GM12878 (cell line): ENCODE results near the gene CSH2. TPM values are rescaled to one million over a fixed set of nuclear protein-coding genes. Genes with fewer than 3 reads are reported as not detected.
A peak's percentile ranks its signal among the peaks of the same experiment; 100 is the strongest.

Source experiments
- FOXK2 ChIP-seq: fragments of 450-650 bp; IDR thresholded peaks from 2 replicates; pipeline ENCODE4 v1.6.1; 2017; ENCODE audit warnings: mild to moderate bottlenecking, moderate library complexity
- HDAC2 ChIP-seq: fragments of 200-600 bp; sonication (generic); IDR thresholded peaks from 2 replicates; pipeline ENCODE4 v1.6.1; 2017
- MYC ChIP-seq: IDR thresholded peaks from 2 replicates; pipeline ENCODE4 v1.6.1; 2011; ENCODE audit warnings: mild to moderate bottlenecking, low read length, moderate library complexity, inconsistent platforms; ENCODE audit not compliant: insufficient read depth, insufficient replicate concordance, insufficient read length, severe bottlenecking
- PML ChIP-seq: IDR thresholded peaks from 2 replicates; pipeline ENCODE4 v1.6.1; 2012; ENCODE audit warnings: low read length, inconsistent platforms
- POLR2AphosphoS2 ChIP-seq: IDR thresholded peaks from 2 replicates; pipeline ENCODE4 v1.6.1; 2011; ENCODE audit warnings: low read depth, mild to moderate bottlenecking, low read length, improper control_type of control experiment, moderate library complexity
- POLR2AphosphoS5 ChIP-seq: IDR thresholded peaks from 2 replicates; pipeline ENCODE4 v1.6.1; 2011; ENCODE audit warnings: mild to moderate bottlenecking, low read length, inconsistent platforms
- SMARCA5 ChIP-seq: fragments of 450-650 bp; IDR thresholded peaks from 2 replicates; pipeline ENCODE4 v1.6.1; 2017; ENCODE audit warnings: mild to moderate bottlenecking
- YY1 ChIP-seq: IDR thresholded peaks from 2 replicates; pipeline ENCODE4 v1.6.1; 2011; ENCODE audit warnings: low read depth, mild to moderate bottlenecking, low read length
- ZZZ3 ChIP-seq: IDR thresholded peaks from 2 replicates; pipeline ENCODE4 v1.6.1; 2011; ENCODE audit warnings: low read depth; ENCODE audit not compliant: control insufficient read depth, insufficient read length
- polyA plus RNA-seq, 11 experiments: library from polyadenylated mRNA; depleted of rRNA in 4 of 11; unstranded in 6 of 11; stranded (reverse) in 5 of 11; fragments of >200 nt; fragmentation: Nextera tagmentation in 4 of 11; fragmentation: Illumina TruSeq in 1 of 11; extraction: Ambion mirVana in 4 of 11; extraction: Trizol in 1 of 11; gene quantifications; 1 replicate in 1 of 11; 2 replicates in 10 of 11; pipeline versions ENCODE4 v1.2.1 to v1.2.3, GENCODE V29; 2011 to 2016; ENCODE audit warnings: inconsistent platforms in 2 of 11, missing spikeins in 2 of 11, low read depth in 1 of 11
- total RNA-seq, 4 experiments: library from RNA; depleted of rRNA in 3 of 4; stranded (reverse); fragments of >200 nt in 3 of 4; fragmentation: Illumina TruSeq in 1 of 4; extraction: Trizol in 1 of 4; gene quantifications; 2 replicates each; pipeline versions ENCODE4 v1.2.1 to v1.2.3, GENCODE V29; 2013 to 2021
- TF ChIP-seq, protein P1 (sequence below): fragments of 450-650 bp; formaldehyde crosslinking; IDR thresholded peaks from 2 replicates; pipeline ENCODE4 v1.5.0; 2022; ENCODE audit warnings: mild to moderate bottlenecking, missing genetic modification characterization
- TF ChIP-seq, protein P2 (sequence below): fragments of 450-650 bp; IDR thresholded peaks from 2 replicates; pipeline ENCODE4 v1.6.1; 2017; ENCODE audit warnings: mild to moderate bottlenecking
- TF ChIP-seq, protein P3 (sequence below): fragments of 450-650 bp; conservative IDR thresholded peaks from 2 replicates; pipeline ENCODE4 v1.6.1; 2017; ENCODE audit warnings: mild to moderate bottlenecking, moderate library complexity
- TF ChIP-seq, protein P4 (sequence below): fragments of 450-650 bp; formaldehyde crosslinking; IDR thresholded peaks from 2 replicates; pipeline ENCODE4 v1.4.0; 2022; ENCODE audit warnings: mild to moderate bottlenecking, moderate library complexity

CSH2 gene
- total and polyA plus RNA-seq, 10 of the 15 experiments (the other 5 are each of a cell fraction or from before 2014, with no cell fraction given): not detected

DNA sequence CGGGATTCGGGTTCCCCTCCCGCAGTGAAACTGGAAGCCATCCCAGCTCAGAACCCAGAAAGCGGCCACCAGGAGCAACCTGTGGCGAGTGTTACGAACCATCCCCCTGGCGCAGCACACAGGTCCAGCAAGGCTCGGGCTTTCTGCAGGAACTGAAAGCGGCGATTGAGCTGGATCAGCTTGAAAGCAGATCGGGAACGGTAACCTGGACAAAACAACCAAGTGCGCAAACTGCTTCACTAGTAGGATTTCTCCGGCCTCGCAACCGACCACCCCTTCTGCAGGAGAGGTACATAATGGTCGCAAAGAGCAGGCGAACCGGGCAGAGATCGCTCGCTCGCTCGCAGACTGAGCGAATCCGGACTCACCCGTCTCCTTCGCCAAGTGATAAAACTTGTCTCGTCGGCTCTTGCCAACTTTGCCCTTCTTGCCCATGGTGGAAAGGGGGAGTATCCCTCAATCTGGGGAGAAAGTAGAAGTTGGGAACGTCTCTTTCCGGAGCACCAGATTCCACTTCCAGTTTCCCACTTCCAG lies 46.9 kb downstream of the CSH2 start (continued):
- TF ChIP-seq, protein P1, sequence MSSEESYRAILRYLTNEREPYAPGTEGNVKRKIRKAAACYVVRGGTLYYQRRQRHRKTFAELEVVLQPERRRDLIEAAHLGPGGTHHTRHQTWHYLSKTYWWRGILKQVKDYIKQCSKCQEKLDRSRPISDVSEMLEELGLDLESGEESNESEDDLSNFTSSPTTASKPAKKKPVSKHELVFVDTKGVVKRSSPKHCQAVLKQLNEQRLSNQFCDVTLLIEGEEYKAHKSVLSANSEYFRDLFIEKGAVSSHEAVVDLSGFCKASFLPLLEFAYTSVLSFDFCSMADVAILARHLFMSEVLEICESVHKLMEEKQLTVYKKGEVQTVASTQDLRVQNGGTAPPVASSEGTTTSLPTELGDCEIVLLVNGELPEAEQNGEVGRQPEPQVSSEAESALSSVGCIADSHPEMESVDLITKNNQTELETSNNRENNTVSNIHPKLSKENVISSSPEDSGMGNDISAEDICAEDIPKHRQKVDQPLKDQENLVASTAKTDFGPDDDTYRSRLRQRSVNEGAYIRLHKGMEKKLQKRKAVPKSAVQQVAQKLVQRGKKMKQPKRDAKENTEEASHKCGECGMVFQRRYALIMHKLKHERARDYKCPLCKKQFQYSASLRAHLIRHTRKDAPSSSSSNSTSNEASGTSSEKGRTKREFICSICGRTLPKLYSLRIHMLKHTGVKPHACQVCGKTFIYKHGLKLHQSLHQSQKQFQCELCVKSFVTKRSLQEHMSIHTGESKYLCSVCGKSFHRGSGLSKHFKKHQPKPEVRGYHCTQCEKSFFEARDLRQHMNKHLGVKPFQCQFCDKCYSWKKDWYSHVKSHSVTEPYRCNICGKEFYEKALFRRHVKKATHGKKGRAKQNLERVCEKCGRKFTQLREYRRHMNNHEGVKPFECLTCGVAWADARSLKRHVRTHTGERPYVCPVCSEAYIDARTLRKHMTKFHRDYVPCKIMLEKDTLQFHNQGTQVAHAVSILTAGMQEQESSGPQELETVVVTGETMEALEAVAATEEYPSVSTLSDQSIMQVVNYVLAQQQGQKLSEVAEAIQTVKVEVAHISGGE (CRISPR knock-in tag): no peak
- TF ChIP-seq ZZZ3 (no peak), PML (no peak), POLR2AphosphoS2 (0 out of 2 replicates have a peak, but pooled peaks have one; percentile 6), POLR2AphosphoS5 (no peak), FOXK2 (no peak), MYC (peak; percentile 28), SMARCA5 (no peak), YY1 (no peak), HDAC2 (no peak)
- TF ChIP-seq, protein P2, sequence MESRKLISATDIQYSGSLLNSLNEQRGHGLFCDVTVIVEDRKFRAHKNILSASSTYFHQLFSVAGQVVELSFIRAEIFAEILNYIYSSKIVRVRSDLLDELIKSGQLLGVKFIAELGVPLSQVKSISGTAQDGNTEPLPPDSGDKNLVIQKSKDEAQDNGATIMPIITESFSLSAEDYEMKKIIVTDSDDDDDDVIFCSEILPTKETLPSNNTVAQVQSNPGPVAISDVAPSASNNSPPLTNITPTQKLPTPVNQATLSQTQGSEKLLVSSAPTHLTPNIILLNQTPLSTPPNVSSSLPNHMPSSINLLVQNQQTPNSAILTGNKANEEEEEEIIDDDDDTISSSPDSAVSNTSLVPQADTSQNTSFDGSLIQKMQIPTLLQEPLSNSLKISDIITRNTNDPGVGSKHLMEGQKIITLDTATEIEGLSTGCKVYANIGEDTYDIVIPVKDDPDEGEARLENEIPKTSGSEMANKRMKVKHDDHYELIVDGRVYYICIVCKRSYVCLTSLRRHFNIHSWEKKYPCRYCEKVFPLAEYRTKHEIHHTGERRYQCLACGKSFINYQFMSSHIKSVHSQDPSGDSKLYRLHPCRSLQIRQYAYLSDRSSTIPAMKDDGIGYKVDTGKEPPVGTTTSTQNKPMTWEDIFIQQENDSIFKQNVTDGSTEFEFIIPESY: no peak
- TF ChIP-seq, protein P3, sequence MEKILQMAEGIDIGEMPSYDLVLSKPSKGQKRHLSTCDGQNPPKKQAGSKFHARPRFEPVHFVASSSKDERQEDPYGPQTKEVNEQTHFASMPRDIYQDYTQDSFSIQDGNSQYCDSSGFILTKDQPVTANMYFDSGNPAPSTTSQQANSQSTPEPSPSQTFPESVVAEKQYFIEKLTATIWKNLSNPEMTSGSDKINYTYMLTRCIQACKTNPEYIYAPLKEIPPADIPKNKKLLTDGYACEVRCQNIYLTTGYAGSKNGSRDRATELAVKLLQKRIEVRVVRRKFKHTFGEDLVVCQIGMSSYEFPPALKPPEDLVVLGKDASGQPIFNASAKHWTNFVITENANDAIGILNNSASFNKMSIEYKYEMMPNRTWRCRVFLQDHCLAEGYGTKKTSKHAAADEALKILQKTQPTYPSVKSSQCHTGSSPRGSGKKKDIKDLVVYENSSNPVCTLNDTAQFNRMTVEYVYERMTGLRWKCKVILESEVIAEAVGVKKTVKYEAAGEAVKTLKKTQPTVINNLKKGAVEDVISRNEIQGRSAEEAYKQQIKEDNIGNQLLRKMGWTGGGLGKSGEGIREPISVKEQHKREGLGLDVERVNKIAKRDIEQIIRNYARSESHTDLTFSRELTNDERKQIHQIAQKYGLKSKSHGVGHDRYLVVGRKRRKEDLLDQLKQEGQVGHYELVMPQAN: peak; percentile 66; the same call in 1 of the 2 replicates
- TF ChIP-seq, protein P4, sequence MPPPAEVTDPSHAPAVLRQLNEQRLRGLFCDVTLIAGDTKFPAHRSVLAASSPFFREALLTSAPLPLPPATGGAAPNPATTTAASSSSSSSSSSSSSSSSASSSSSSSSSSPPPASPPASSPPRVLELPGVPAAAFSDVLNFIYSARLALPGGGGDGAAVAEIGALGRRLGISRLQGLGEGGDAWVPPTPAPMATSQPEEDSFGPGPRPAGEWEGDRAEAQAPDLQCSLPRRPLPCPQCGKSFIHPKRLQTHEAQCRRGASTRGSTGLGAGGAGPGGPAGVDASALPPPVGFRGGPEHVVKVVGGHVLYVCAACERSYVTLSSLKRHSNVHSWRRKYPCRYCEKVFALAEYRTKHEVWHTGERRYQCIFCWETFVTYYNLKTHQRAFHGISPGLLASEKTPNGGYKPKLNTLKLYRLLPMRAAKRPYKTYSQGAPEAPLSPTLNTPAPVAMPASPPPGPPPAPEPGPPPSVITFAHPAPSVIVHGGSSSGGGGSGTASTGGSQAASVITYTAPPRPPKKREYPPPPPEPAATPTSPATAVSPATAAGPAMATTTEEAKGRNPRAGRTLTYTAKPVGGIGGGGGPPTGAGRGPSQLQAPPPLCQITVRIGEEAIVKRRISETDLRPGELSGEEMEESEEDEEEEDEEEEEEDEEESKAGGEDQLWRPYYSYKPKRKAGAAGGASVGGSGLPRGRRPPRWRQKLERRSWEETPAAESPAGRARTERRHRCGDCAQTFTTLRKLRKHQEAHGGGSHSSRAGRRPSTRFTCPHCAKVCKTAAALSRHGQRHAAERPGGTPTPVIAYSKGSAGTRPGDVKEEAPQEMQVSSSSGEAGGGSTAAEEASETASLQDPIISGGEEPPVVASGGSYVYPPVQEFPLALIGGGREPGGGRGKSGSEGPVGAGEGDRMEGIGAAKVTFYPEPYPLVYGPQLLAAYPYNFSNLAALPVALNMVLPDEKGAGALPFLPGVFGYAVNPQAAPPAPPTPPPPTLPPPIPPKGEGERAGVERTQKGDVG (CRISPR knock-in tag): no peak
